Keratinocyte (primary cell): ENCODE results near the gene SYPL2.

Source experiments
- CTCF ChIP-seq, 3 experiments: IDR thresholded peaks in 1 of 3; conservative IDR thresholded peaks in 1 of 3; optimal IDR thresholded peaks in 1 of 3; 2 replicates in 2 of 3; 3 replicates in 1 of 3; pipeline versions ENCODE3 to v1.5.1; 2011; ENCODE audit warnings: low read length in 3 of 3, mild to moderate bottlenecking in 3 of 3, moderate library complexity in 2 of 3, control low read depth in 1 of 3, inconsistent platforms in 1 of 3; ENCODE audit not compliant: insufficient read depth in 2 of 3; ENCODE audit errors: extremely low read depth in 1 of 3
- EZH2 ChIP-seq: IDR thresholded peaks from one replicate; pipeline ENCODE4 v1.6.1; 2012; ENCODE audit warnings: inconsistent platforms, mild to moderate bottlenecking, low read length, moderate library complexity

GRCh38 chr1:109467301-109467777 is 993 bp downstream of the SYPL2 start:
- no peak for TF ChIP-seq CTCF (optimal IDR thresholded peaks at IDR 0.05 in 1 of 3, IDR thresholded peaks at IDR 0.05 in 1 of 3, conservative IDR thresholded peaks at IDR 0.05 in 1 of 3; ENCODE audit: extremely low read depth in 1 of 3, insufficient read depth in 2 of 3, low read length in 3 of 3)
- TF ChIP-seq EZH2 = no peak
